Endodermal cell (in vitro differentiated cells): Measurements from ENCODE around the gene RAB1A. TPM values are rescaled to one million over a fixed set of nuclear protein-coding genes. Genes with fewer than 3 reads are reported as not detected.
A peak's percentile ranks its signal among the peaks of the same experiment; 100 is the strongest.

Source experiments
- DNase-seq: peaks from one replicate; pipeline ENCODE4 v3.0.0-alpha.2; 2017
- H3K27ac ChIP-seq: 2 replicates; pipeline ENCODE4 v1.5.1; 2013; ENCODE audit warnings: mild to moderate bottlenecking, low read depth, low read length, moderate library complexity
- H3K27me3 ChIP-seq: 2 replicates; pipeline ENCODE4 v1.6.1; 2013; ENCODE audit warnings: mild to moderate bottlenecking, low read length, moderate library complexity; ENCODE audit not compliant: insufficient read depth, control insufficient read depth, poor library complexity, severe bottlenecking
- H3K36me3 ChIP-seq: 2 replicates; pipeline ENCODE4 v1.7.0; 2013; ENCODE audit warnings: mild to moderate bottlenecking, low read length, moderate library complexity; ENCODE audit not compliant: control insufficient read depth, insufficient read depth
- H3K4me1 ChIP-seq: one replicate; pipeline ENCODE4 v1.7.0; 2013; ENCODE audit warnings: low read length; ENCODE audit not compliant: control insufficient read depth, insufficient read depth
- H3K4me3 ChIP-seq: 2 replicates; pipeline ENCODE4 v1.5.1; 2013; ENCODE audit warnings: mild to moderate bottlenecking, low read length, moderate library complexity
- H3K9ac ChIP-seq: 2 replicates; pipeline ENCODE4 v1.6.1; 2013; ENCODE audit warnings: mild to moderate bottlenecking, low read length, moderate library complexity; ENCODE audit not compliant: poor library complexity, severe bottlenecking; ENCODE audit errors: extremely low read depth
- H3K9me3 ChIP-seq: 2 replicates; pipeline ENCODE4 v1.6.1; 2013; ENCODE audit warnings: mild to moderate bottlenecking, low read length, moderate library complexity; ENCODE audit not compliant: control insufficient read depth
- H3K27ac Mint-ChIP-seq: 2 replicates; pipeline ENCODE4 v1.8.0; 2020; ENCODE audit warnings: mixed read lengths
- H3K27me3 Mint-ChIP-seq: 2 replicates; pipeline ENCODE4 v1.8.0; 2021; ENCODE audit warnings: mild to moderate bottlenecking, mixed read lengths; ENCODE audit not compliant: insufficient read depth
- H3K36me3 Mint-ChIP-seq: 2 replicates; pipeline ENCODE4 v1.8.0; 2020; ENCODE audit warnings: low read depth, mixed read lengths
- H3K4me1 Mint-ChIP-seq: 2 replicates; pipeline ENCODE4 v1.8.0; 2020; ENCODE audit warnings: mixed read lengths
- H3K4me3 Mint-ChIP-seq: 2 replicates; pipeline ENCODE4 v1.8.0; 2020; ENCODE audit warnings: mild to moderate bottlenecking, moderate library complexity, mixed read lengths
- H3K9me3 Mint-ChIP-seq: 2 replicates; pipeline ENCODE4 v1.8.0; 2020; ENCODE audit warnings: mild to moderate bottlenecking, mixed read lengths
- CTCF ChIP-seq: fragments of 200-600 bp; sonication (generic); conservative IDR thresholded peaks from 2 replicates; pipeline ENCODE4 v1.5.0; 2021; ENCODE audit warnings: antibody characterized with exemption, mild to moderate bottlenecking
- WGBS, 2 experiments: methylation state at CpG; one replicate each; pipeline versions ENCODE4 v1.1.5 to v1.1.7; 2013; ENCODE audit warnings: missing lambda C conversion rate in 2 of 2, mixed read lengths in 1 of 2; ENCODE audit not compliant: insufficient coverage in 1 of 2, insufficient read length in 1 of 2; 5-methylcytosine and 5-hydroxymethylcytosine counted together
- total RNA-seq, 2 donors: library from RNA; stranded (reverse); fragmentation: NEBNext Ultra II Directional in 1 of 2; extraction: Animal tissue kit (Norgen Biotek cat#: 25700) in 1 of 2; gene quantifications; 2 replicates in 1 of 2; 3 replicates in 1 of 2; pipeline ENCODE4 v1.2.1, GENCODE V29; 2021

RAB1A gene
- total RNA-seq, 2 donors from 2014 or later = 122 to 125 TPM

DNA sequence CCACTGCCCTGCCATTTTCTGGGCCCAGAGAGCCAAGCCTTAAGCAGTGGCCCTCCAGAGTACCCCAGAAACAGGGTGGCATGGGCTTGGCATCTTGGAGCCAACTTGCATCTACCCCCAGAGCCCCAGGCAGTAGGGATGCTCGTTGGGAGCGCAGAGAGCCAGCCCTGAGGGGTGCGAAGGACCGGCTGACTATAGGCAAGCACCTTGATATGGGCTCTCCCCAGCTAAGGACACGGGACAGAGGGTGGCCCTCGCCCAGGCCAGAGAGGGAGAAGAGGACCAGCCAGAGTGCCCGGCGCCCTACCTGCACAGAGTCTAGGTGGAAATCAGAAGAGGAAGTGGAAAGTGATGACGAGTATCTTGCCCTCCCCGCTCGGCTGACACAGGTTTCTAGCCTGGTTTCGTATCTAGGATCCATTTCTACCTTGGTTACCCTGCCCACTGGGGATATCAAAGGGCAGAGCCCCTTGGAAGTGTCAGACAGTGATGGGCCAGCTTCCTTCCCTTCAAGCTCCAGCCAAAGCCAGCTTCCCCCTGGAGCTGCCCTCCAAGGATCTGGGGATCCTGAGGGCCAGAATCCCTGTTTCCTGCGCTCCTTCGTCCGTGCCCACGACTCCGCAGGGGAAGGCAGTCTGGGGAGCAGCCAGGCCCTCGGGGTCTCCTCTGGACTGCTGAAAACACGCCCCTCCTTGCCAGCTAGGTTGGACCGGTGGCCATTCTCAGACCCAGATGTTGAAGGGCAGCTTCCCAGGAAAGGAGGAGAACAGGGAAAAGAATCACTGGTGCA is 57.5 kb downstream of the RAB1A start:
- DNase-seq = no peak
- peaks cover 14% of the 10 kb centered on the region for H3K4me1 Mint-ChIP-seq
- H3K36me3 ChIP-seq = peaks cover 67% of the 10 kb centered on the region
- H3K36me3 Mint-ChIP-seq = peaks cover 51% of the 10 kb centered on the region
- H3K27me3 Mint-ChIP-seq = no peaks in the 10 kb centered on the region
- no peak overlapping the region for H3K27ac ChIP-seq
- peaks cover 7% of the 10 kb centered on the region for H3K4me1 ChIP-seq
- TF ChIP-seq CTCF = no peak
- H3K27ac Mint-ChIP-seq = no peak overlapping the region
- H3K4me3 ChIP-seq = no peak overlapping the region
- 97 to 98% methylated on average over 15 to 20 of the region's 20 CpGs for WGBS, 2 experiments
- no peak overlapping the region for H3K9ac ChIP-seq
- H3K27me3 ChIP-seq = no peaks in the 10 kb centered on the region
- no peaks in the 10 kb centered on the region for H3K9me3 ChIP-seq
- H3K9me3 Mint-ChIP-seq = no peaks in the 10 kb centered on the region
- no peak overlapping the region for H3K4me3 Mint-ChIP-seq

- H3K4me1 Mint-ChIP-seq = peaks cover 11% of the 10 kb centered on the region
- Histone ChIP-seq H3K27ac (no peak overlapping the region), H3K27me3 (no peaks in the 10 kb centered on the region), H3K9me3 (no peaks in the 10 kb centered on the region), H3K36me3 (peaks cover 63% of the 10 kb centered on the region), H3K4me1 (peaks cover 7% of the 10 kb centered on the region), H3K4me3 (no peak overlapping the region), H3K9ac (no peak overlapping the region)
- H3K4me3 Mint-ChIP-seq = no peak overlapping the region
- no peak overlapping the region for H3K27ac Mint-ChIP-seq
- DNase-seq = peak; percentile 88
- 89 to 92% methylated on average over 4 to 14 of the region's 14 CpGs for WGBS, 2 experiments
- H3K27me3 Mint-ChIP-seq = no peaks in the 10 kb centered on the region
- H3K9me3 Mint-ChIP-seq = no peaks in the 10 kb centered on the region
- TF ChIP-seq CTCF = peak; percentile 68
- H3K36me3 Mint-ChIP-seq = peaks cover 47% of the 10 kb centered on the region
Measured at GRCh38 chr2:65071499-65072180, 58.3 kb downstream of the RAB1A start.

- H3K9me3 ChIP-seq = no peaks in the 10 kb centered on the region
- Mint-ChIP-seq H3K27me3 (no peaks in the 10 kb centered on the region), H3K27ac (peak overlapping the region; percentile 5), H3K9me3 (no peaks in the 10 kb centered on the region), H3K36me3 (peaks cover 40% of the 10 kb centered on the region), H3K4me1 (peaks cover 4% of the 10 kb centered on the region), H3K4me3 (no peak overlapping the region)
- no peak overlapping the region for H3K9ac ChIP-seq
- H3K27me3 ChIP-seq = no peaks in the 10 kb centered on the region
- no peak for DNase-seq
- H3K36me3 ChIP-seq = peaks cover 55% of the 10 kb centered on the region
- peaks cover 3% of the 10 kb centered on the region for H3K4me1 ChIP-seq
- WGBS, 2 experiments = 89 to 93% methylated on average over 6 of the region's 6 CpGs
- TF ChIP-seq CTCF = no peak
- no peak overlapping the region for H3K27ac ChIP-seq
- H3K4me3 ChIP-seq = no peak overlapping the region
Measured at GRCh38 chr2:65070856-65071255, 59.0 kb downstream of the RAB1A start.
